ACHN (cell line): ENCODE measurements around the gene IPO9.

ENCODE experiments used
- DNase-seq: peaks from one replicate; pipeline ENCODE4 v3.0.0-alpha.2; 2015
- in situ Hi-C: cut with HindIII; loops from 2 replicates; pipeline ENCODE4 v1.10.0; 2017; ENCODE audit warnings: low sequenced_read_pairs, low pct_ligation_motif_present, low pct_unique_long_range_greater_than_20kb

Gene IPO9

GRCh38 chr1:201882665-201883132, 53.7 kb downstream of the IPO9 start:
- peak; percentile 61 for DNase-seq
- in situ Hi-C loops: no loop called here

DNA sequence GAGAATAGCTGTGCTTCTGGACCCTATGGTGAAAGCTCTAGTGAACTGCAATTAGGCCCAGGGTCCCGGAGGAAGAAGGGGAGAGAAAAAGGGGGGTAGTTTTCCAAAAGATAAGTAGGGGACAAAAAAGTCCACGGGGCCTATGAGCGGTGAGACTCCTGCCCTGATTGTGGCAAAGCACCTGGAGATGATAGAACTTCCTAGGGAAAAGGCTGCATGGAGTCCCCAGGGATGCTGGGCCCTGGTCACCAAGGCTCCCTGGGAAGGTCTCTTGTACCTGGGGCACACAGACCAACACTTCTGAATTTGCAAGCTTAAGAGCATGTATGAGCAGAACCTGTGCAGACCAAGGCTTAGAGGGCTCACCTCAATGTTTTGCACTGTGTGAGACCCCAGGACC, 54.3 kb downstream of the IPO9 start:
- DNase-seq: no peak
- in situ Hi-C loops: no loop called here

GRCh38 chr1:201883786-201884185, 54.8 kb downstream of the IPO9 start:
- peak; percentile 38 for DNase-seq

GRCh38 chr1:201884425-201884824, 55.5 kb downstream of the IPO9 start:
- no peak for DNase-seq
- in situ Hi-C loops: no loop called here

More at GRCh38 chr1:201883786-201884185, 54.8 kb downstream of the IPO9 start:
- in situ Hi-C loops: no loop called here

DNA sequence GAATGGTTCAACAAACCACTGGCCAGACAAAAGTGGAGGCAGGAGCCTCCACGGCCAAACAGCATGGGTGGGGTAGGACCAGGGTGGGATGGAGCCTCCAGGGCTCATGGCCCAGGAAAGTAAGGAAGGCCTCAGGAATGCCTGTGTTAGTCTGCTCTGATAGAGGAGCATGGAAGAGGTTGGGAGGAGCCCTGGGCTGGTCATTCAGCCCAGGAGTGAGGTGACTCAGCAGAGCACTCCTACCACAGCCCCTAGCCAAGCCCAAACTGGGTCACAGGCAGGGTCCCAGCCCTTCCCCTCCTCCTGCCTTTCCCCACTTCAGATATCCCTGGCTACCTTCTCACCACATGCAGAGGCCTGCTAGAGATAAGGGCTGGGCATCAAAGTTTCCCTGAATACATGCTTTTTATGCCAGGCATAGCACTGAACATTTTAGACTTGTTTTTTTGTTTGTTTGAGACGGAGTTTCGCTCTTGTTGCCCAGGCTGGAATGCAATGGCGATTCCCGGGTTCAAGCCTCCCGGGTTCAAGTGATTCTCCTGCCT, 56.6 kb downstream of the IPO9 start:
- peak; percentile 56 for DNase-seq
- in situ Hi-C loops: no loop called here

GRCh38 chr1:201886103-201886885, 57.3 kb downstream of the IPO9 start:
- in situ Hi-C loops: no loop called here
- DNase-seq: no peak

DNA sequence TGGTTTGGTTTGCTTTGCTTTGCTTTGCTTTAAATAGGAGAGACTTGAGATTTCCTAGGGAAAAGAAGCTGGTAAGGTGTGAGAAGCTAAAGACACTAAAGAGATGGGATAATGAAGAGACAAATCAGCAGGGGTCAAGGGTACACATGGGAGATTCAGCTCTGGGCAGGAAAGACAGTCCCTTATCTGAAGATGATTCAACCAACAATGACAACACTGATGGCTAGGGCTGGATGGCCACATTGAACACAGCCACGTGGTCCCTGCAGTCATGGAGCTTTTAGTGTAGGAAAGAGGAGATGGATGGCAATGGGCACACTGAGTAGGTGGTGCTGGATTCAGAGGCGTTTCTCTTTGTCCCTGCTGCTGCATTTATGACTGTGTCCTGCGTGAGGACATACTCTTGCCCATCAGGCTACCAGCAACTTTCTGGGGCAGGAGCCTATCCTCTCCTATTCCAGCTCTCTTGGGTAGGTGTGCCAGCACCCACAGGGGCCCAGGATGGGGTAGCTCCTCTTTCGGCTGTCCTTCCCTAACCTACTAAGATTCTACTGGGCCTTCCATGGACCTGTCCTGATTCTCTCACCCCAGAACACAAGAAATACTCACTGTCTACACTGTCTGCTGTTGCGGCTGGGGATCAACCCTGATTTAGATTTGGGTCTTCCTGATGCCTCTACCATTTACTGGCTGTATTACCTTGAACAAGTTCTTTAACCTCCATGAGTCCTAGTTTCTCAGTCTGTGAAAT, 58.3 kb downstream of the IPO9 start:
- in situ Hi-C loops: no loop called here
- DNase-seq: no peak

DNA sequence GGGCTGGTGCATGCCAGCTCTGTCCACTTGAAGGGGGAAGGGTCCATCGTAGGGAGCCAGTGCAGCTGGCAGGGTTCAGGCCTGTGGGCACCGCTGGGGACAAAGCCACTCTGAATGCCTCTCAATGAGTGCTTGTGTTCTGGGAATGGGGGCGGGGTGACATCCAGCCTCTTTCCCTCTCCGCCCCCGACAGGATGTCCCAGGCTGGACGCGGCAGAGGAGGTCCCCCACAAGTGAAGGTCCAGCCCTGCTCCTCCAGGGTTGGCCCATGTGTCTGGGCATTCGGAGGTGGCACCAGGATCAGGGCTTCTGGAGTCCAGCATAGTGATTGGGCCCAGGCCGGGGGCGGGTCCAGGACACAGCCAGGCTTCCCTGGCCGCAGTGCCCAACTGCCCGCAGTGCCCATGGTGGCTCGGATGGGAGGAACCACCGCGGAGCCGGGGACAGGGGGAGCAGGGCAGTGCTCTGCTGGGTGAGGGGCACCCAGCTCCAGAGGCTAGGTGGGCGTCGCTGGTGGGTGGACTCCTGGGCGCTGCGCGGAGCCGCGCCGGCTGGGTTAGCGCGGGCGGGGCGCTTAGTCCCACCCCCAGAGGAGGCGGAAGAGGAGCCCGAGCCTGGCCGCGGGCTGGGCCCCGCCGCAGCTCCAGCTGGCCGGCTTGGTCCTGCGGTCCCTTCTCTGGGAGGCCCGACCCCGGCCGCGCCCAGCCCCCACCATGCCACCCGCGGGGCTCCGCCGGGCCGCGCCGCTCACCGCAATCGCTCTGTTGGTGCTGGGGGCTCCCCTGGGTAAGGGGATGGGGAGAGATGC, 59.5 kb downstream of the IPO9 start, which contains the start of gene SHISA4:
Gene SHISA4, plus strand, starts transcription at position 617 of the 808 bp plus-strand sequence. Its CDS starts 97 bp downstream, at position 714.
- DNase-seq: peak; percentile 90
- in situ Hi-C loops: no loop called here

DNA sequence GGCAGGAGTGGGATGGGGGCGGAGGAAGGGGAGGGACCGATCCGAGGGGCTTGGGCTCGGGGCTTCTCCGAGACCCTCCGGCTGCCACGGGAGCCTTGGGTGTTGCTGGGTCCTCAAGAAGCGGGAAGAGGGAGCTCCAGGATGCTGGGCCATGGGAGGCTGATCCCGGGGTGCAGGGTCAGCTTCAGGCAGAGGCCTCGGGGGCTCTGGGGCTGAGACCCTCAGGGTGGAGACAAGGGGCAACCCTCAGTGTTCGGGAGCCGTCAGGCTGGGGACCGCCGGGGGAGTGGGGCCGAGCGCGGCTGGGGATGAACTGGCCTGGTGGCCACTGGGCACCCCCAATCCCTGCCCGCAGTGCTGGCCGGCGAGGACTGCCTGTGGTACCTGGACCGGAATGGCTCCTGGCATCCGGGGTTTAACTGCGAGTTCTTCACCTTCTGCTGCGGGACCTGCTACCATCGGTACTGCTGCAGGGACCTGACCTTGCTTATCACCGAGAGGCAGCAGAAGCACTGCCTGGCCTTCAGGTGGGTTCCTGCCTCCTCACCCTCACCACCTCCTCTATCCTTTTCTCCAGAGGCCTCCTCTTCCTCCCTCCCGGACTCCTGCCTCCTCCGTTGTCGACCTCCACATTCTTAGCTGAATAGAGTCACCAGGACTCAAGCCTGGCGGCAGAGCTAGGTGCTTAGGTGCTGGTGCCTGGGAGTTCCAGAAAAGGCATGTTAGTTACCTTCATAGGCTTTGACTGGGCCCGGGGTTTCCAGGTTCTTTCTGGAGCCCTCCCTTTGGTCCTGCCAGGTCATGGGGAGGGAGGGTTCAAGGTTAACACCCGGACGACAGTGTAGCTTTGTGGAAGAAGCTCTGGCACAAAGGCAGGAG, 60.4 kb downstream of the IPO9 start:
- in situ Hi-C loops: no loop called here
- DNase-seq: no peak

DNA sequence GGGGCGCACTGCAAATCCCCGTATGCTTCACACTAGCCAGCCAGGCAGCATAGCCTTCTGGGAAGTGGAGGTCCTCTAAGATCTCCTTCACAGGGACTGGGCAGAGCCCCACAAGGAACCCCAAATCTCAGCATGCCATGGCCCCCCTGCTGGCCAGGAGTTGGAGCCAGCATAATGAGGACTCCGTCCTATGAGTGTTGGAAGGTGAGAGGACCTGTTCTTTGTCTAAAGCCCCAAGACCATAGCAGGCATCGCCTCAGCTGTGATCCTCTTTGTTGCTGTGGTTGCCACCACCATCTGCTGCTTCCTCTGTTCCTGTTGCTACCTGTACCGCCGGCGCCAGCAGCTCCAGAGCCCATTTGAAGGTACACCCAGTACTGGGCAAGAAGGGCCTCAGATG, 61.3 kb downstream of the IPO9 start:
- in situ Hi-C loops: no loop called here
- DNase-seq: no peak

DNA sequence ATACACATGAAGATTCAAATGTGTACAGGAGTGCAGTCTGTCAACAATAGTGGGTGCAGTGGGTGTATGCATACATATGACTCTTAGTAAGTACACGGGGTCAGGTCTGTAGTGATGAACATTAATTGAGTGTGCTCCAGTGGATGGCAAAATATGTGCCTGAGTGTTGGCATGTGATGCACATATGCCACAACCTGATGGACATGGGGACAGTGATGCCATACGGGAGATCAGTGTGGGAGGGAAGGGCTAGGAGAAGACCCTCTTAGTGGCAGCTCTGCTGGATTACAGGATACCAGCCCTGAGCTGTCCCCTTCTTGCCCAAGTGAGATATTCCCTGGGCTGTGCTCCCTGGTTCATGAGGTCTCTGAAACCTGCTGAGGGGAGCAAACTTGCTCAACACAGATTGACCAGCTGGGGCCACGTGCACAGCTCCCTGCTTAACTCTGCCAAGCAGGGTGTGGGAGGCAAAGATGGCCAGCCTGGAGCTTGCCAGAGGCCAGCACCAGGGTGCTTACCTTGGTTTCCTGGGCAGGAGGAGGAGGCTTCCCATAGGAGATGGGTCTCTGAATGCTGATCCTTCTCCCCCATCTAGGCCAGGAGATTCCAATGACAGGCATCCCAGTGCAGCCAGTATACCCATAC, 62.0 kb downstream of the IPO9 start:
- in situ Hi-C loops: no loop called here
- DNase-seq: no peak

DNA sequence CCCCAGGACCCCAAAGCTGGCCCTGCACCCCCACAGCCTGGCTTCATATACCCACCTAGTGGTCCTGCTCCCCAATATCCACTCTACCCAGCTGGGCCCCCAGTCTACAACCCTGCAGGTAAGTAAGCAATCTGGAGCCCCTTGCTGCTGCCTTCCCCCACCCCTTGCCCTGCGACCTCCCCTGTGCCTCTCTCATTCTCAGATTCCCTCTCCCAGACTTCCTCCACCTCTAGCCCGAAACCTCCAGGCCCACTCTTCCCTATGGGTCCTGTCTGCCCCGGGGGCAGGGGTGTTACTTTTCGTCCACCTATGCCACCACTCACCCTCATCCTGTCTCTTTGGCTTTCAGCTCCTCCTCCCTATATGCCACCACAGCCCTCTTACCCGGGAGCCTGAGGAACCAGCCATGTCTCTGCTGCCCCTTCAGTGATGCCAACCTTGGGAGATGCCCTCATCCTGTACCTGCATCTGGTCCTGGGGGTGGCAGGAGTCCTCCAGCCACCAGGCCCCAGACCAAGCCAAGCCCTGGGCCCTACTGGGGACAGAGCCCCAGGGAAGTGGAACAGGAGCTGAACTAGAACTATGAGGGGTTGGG, 62.6 kb downstream of the IPO9 start:
- in situ Hi-C loops: no loop called here
- no peak for DNase-seq

- in situ Hi-C loops: no loop called here
- no peak for DNase-seq
These were observed 63.3 kb downstream of the IPO9 start for GRCh38 chr1:201892211-201892610.

GRCh38 chr1:201893431-201893830, 64.5 kb downstream of the IPO9 start:
- in situ Hi-C loops: no loop called here
- DNase-seq: no peak

- DNase-seq: no peak
- in situ Hi-C loops: no loop called here
These were observed 65.6 kb downstream of the IPO9 start for GRCh38 chr1:201894343-201895119.

- no peak for DNase-seq
- in situ Hi-C loops: no loop called here
These were observed 66.2 kb downstream of the IPO9 start for GRCh38 chr1:201895120-201895665.
